HK-2 (cell line): Measurements from ENCODE around the gene ALKBH2.
A peak's percentile ranks its signal among the peaks of the same experiment; 100 is the strongest.

Experiments used
- DNase-seq: peaks from one replicate; pipeline ENCODE4 v3.0.0-alpha.2; 2018; ENCODE audit not compliant: unreplicated experiment

ALKBH2 gene

GRCh38 chr12:109093022-109093918, at the start of gene ALKBH2:
TSS of gene ALKBH2 (minus strand) at chr12:109093472. CDS start at chr12:109092786, 686 bp downstream.
- DNase-seq: peak; percentile 94

DNA sequence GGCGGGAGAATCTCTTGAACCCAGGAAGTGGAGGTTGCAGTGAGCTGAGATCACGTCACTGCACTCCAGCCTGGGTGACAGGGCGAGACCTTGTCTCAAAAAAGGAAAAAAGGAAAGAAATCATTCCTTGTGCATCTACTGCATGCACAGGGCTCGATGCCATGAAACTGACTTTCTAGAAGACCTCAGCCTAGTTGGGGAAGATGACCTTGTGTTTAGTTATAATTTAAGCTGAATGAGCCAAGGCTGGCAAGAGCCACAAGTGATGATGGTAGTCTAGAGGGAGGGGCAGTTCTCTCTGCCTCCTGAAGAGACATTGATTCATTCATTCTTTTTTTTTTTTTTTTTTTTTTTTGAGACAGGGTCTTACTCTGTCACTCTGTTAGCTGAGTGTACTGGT, 47.3 kb upstream of the ALKBH2 start:
- no peak for DNase-seq

GRCh38 chr12:109139791-109140190, 46.5 kb upstream of the ALKBH2 start:
- no peak for DNase-seq

DNA sequence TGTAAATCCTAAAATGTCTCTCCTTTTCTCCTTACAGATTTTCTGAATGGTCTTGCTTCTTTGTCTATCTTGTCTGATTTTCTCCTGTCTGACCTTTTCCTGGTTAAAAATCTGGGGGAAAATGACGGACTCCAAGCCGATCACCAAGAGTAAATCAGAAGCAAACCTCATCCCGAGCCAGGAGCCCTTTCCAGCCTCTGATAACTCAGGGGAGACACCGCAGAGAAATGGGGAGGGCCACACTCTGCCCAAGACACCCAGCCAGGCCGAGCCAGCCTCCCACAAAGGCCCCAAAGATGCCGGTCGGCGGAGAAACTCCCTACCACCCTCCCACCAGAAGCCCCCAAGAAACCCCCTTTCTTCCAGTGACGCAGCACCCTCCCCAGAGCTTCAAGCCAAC, 46.1 kb upstream of the ALKBH2 start:
- no peak for DNase-seq

DNA sequence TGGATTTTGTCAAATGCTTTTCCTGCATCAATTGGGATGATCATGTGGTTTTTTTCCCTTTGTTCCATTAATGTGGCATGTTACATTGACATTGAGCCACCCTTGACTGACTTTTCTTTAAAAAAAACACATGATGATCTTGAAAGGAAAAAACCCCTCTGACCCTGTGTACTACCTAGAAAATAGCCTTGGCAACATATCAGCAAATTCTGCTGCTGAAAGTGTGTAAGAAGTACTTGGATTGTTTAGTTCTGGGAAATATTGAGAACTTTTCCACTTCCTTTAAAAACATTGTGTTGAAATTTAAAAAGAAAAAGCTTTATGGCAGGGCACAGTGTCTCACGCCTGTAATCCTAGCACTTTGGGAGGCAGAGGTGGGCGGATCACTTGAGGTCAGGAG, 43.8 kb upstream of the ALKBH2 start:
- no peak for DNase-seq

GRCh38 chr12:109134186-109134917, 41.1 kb upstream of the ALKBH2 start:
- DNase-seq: peak; percentile 20

GRCh38 chr12:109131154-109132050, 38.1 kb upstream of the ALKBH2 start:
- no peak for DNase-seq

DNA sequence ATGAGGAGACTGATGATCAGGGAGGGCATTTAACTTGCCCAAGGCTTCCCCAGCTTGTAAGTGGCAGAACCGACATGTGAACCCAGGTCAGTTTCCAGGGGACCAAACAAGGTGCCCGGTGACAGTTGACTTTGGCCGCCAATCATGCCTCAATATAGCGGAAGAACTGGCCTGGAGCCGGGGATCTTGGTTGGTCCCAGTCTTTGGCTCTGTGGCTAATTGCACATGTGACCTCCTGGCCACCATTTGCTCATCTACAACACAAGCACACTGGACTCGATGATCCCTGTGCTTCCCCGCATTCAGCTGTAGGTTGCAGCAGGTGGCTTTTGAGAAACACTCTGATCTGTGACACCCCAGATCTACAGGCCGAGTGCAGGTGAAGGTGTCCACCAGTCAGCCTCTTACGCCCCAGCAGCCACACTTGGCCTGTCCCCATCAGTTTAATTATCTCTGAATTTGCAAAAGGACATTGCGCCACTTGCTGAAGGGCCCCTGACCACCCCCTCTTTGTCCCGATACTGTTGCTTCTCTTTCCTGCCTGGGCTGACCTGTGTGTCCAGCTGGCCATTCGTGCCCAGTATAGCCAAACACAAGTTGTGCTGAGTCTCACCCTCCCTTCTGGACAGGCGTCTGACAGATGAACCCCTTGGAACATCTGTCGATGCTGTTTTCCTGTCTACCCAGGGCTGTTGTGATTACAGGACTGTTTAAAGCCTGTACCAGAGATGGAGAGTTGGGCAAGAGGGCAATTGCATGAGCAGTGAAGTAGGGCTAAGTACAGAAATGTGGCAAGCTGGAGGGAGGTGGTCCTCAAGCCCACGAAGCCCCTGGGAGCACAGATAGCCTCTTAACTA, 37.3 kb upstream of the ALKBH2 start:
- DNase-seq: no peak

GRCh38 chr12:109127533-109128242, 34.4 kb upstream of the ALKBH2 start:
- no peak for DNase-seq

DNA sequence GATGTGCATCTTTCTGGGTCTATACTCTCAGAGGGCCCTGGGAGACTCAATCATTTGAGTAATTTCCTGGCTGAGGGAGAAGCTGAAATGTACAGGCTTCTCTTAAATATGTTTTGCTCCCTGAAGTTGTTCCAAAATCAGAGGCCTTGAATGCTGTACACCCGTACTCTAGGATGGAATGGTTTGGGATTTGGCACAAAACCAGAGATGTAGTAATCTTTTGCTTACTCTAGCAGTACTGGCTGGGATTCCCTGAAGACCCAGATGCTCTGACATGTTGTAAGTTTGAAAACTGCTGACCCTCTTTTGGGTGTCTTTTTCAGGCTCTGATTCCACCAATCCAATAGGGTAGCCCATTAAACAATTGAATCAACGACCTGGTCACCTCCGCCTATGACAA, 33.5 kb upstream of the ALKBH2 start:
- no peak for DNase-seq

GRCh38 chr12:109125791-109126190, 32.5 kb upstream of the ALKBH2 start:
- no peak for DNase-seq

DNA sequence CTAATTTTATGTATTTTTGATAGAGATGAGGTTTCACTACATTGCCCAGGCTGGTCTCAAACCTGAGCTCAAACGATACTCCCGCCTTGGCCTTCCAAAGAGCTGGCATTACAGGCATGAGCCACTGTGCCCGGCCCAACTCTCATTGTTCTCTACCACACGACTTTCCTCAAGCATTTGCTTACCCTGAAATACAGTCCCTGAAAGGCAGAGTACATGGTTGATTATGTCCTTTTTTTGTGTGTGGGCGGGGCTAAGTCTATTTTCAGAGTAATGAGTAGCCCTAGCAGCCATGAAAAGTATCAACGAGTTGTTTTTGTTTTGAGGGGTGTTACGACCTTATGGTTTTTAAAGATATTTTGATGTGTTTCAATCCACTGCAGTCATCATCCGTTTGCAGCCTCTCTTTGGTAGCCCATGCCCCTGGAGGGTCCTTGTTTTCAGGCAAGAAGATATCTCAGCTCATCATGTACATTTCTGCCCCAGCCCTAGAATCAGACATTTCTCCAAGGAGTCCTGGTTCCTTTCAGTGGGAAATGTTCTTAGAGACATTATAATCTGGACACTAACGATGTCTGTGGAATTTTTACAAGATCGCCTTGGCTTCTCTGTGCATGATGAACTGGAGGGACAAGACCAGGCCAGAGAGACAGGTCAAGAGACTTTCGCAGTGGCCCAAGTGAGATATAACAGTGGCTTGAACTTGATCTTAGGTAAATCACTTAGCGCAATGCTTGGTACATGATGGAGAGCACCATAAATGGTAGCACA, 31.8 kb upstream of the ALKBH2 start:
- DNase-seq: no peak

- DNase-seq: no peak
These were observed 28.1 kb upstream of the ALKBH2 start for GRCh38 chr12:109121346-109121880.

GRCh38 chr12:109120557-109120956, 27.3 kb upstream of the ALKBH2 start:
- DNase-seq: no peak

- DNase-seq: no peak
These were observed 26.8 kb upstream of the ALKBH2 start for GRCh38 chr12:109120095-109120494.

DNA sequence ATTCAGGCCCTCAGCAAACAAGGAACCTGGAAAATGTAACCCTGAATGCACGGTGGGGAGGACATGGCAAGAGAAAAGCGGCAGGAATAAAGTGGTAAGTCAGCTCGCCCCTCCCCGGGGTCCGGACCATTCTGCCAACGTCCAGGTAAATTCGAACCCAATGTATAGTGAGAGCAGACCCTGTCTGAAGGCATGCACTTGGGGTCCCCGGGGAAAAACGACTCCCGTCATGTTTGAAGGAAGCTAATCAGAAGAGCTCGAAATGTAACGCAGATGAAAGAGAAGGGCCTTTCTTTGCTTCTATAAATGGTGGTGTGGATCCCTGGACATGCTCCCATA, 23.3 kb upstream of the ALKBH2 start:
- DNase-seq: no peak

DNA sequence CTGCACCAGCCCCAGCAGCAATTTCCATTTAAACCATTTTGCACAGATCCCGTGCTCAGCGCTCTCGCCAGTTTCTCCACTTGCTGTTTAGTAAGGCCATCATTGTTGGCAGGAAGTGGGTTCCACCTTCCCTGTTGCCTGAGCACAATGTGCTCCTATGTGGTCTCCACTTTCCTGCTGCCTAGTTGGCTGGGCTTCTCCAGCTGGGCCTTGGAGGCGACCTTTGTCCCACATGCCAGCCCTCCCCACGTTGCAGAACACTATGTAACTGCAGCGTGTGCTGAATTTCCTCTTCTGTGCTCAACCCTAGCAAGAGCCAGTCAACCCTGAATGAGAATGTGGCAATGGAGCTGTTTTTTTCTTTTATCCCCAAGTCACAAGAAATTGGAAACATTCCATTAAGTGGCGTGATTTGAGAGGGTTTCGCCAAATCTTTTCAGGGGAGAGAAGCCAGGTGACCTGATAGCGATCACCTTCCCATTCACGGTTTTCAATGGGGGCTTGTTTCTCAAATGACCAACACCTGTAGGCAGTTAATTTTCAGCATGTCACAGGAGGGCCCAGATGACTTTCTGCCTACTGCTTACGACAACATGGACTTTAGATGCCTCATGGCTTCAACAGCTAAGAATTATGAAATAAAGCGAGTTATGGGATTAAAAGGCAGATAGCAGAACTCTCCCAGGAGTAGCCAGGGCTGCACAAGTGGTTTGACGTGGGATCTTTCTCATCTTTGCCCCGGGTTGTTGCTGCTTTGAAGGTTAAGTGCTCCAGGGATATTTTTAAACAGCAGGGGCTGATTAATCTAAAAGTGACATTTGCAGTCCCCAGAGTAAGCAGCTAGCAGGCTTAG, 22.7 kb upstream of the ALKBH2 start, which contains the start of gene ACACB:
Gene ACACB (plus strand): TSS at position 830 of the 853 bp plus-strand sequence. CDS start 22,819 bp downstream, outside the sequence.
- DNase-seq: no peak

DNA sequence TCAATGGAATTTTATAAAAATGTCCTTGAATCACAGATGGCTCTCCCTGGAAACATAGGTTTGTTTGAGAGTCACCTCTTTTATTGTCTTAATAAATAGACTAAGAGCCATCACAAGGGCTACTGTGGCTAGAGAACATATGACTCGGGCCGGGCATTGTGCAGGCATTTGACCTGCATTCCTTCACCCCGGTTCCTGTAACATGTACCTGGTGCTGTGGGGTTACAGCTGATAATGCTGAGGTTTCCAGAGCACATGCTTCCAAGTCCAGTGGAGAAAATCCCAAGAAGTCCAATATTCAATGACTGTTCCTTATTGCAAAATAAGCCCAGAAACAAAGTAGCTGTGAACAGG, 22.1 kb upstream of the ALKBH2 start:
- DNase-seq: no peak
